HepG2 (cell line): Measurements from ENCODE around the gene PLD1. TPM values are rescaled to one million over a fixed set of nuclear protein-coding genes. Genes with fewer than 3 reads are reported as not detected.

Source experiments
- ATAC-seq: fragments of 200-7000 bp; cut with Tn5 transposase; 3 replicates; pipeline ENCODE4 v1.9.1; 2020; ENCODE audit warnings: mild to moderate bottlenecking, moderate library complexity
- BruUV-seq: library from RNA; stranded (reverse); fragments of 400-500 nt; replicated peaks from 2 replicates; lab custom pipeline; 2021; lab: Mats Ljungman, UMichigan
- CTCF ChIA-PET: fragments of 300-600 bp; formaldehyde crosslinking; extraction: SDS; loops from one replicate; lab custom pipeline; 2021; ENCODE audit warnings: low total read pairs, inconsistent platforms, low intra/inter-chr PET ratio; lab: Yijun Ruan, JAX
- POLR2A ChIA-PET: fragments of 350-600 bp; sonication (Branson Sonifier 250); formaldehyde crosslinking; loops from one replicate; lab custom pipeline; 2020; ENCODE audit warnings: antibody characterized with exemption, inconsistent platforms; lab: Yijun Ruan, JAX
- DNase-seq: peaks from one replicate; pipeline ENCODE4 v3.0.0-alpha.2; 2015; ENCODE audit warnings: low spot score
- FAIRE-seq: peaks from 3 replicates; lab custom pipeline; 2011; peaks lifted over from hg19 to GRCh38; lab: Jason Lieb, UNC
- H2AFZ ChIP-seq: one replicate; pipeline ENCODE4 v1.6.1; 2011; ENCODE audit warnings: low read length, inconsistent platforms
- H3K27ac ChIP-seq: fragments of 300-600 bp; 3 replicates; pipeline ENCODE4 v1.8.0; 2011; ENCODE audit warnings: mixed run types, mild to moderate bottlenecking, mixed read lengths, low read length, inconsistent platforms; ENCODE audit not compliant: insufficient read depth; ENCODE audit errors: extremely low read length
- H3K27me3 ChIP-seq, 2 experiments: fragments of 200-600 bp in 1 of 2; 2 replicates in 1 of 2; 3 replicates in 1 of 2; pipeline versions ENCODE4 v1.6.0 to v1.8.0; 2011; ENCODE audit warnings: low read length in 2 of 2, mild to moderate bottlenecking in 2 of 2, moderate library complexity in 2 of 2, inconsistent platforms in 1 of 2; ENCODE audit not compliant: insufficient read depth in 2 of 2, control insufficient read depth in 1 of 2
- H3K36me3 ChIP-seq, 2 experiments: fragments of 200-600 bp in 1 of 2; replicated peaks in 1 of 2; 2 replicates in 1 of 2; 3 replicates in 1 of 2; pipeline versions ENCODE4 v1.5.1 to v1.8.0; 2011; ENCODE audit warnings: low read length in 2 of 2, inconsistent platforms in 1 of 2; ENCODE audit not compliant: insufficient read depth in 2 of 2, control insufficient read depth in 1 of 2
- H3K4me1 ChIP-seq: 2 replicates; pipeline ENCODE4 v1.5.1; 2012; ENCODE audit warnings: low read length, inconsistent platforms; ENCODE audit not compliant: insufficient read depth
- H3K4me2 ChIP-seq: 2 replicates; pipeline ENCODE4 v1.6.0; 2011; ENCODE audit warnings: low read depth, low read length, inconsistent platforms
- H3K4me3 ChIP-seq, 3 experiments: fragments of 200-600 bp in 1 of 3; sonication (generic), shearing (Covaris generic) in 1 of 3; replicated peaks in 1 of 3; 2 replicates each; pipeline ENCODE4 v1.5.1; 2011 to 2016; ENCODE audit warnings: low read length in 3 of 3, inconsistent platforms in 2 of 3, low read depth in 2 of 3, mild to moderate bottlenecking in 2 of 3, control low read depth in 1 of 3, mixed read lengths in 1 of 3; ENCODE audit not compliant: insufficient read depth in 1 of 3
- H3K79me2 ChIP-seq: one replicate; pipeline ENCODE4 v1.6.1; 2011; ENCODE audit warnings: low read length, inconsistent platforms; ENCODE audit not compliant: insufficient read depth
- H3K9ac ChIP-seq: 2 replicates; pipeline ENCODE4 v1.6.0; 2011; ENCODE audit warnings: mild to moderate bottlenecking, low read depth, low read length, inconsistent platforms; ENCODE audit not compliant: insufficient read depth
- H3K9me3 ChIP-seq: 2 replicates; pipeline ENCODE4 v1.5.1; 2012; ENCODE audit warnings: mild to moderate bottlenecking, low read length
- H4K20me1 ChIP-seq: 2 replicates; pipeline ENCODE4 v1.6.0; 2011; ENCODE audit warnings: inconsistent platforms, mild to moderate bottlenecking, low read length, moderate library complexity; ENCODE audit not compliant: insufficient read depth
- FOXK2 ChIP-seq: fragments of 450-650 bp; IDR thresholded peaks from 2 replicates; pipeline ENCODE4 v1.6.1; 2016
- GFI1 ChIP-seq: sonication (generic); formaldehyde crosslinking; IDR thresholded peaks from 2 replicates; pipeline ENCODE4 v1.5.0; 2020; ENCODE audit warnings: missing genetic modification reagents, mild to moderate bottlenecking, borderline replicate concordance
- HNF1A ChIP-seq, 2 experiments: sonication (generic) in 1 of 2; formaldehyde crosslinking in 1 of 2; IDR thresholded peaks; 2 replicates each; pipeline versions ENCODE4 v1.4.0 to v1.6.1; 2016 to 2020; ENCODE audit warnings: borderline replicate concordance in 1 of 2, low read depth in 1 of 2, mild to moderate bottlenecking in 1 of 2, missing genetic modification reagents in 1 of 2
- HOXA3 ChIP-seq: sonication (generic); formaldehyde crosslinking; IDR thresholded peaks from 2 replicates; pipeline ENCODE4 v1.5.0; 2020; ENCODE audit warnings: missing genetic modification reagents
- ISX ChIP-seq: sonication (generic); formaldehyde crosslinking; conservative IDR thresholded peaks from 2 replicates; pipeline ENCODE4 v1.5.0; 2020; ENCODE audit warnings: missing genetic modification reagents
- PHB2 ChIP-seq: fragments of 450-650 bp; IDR thresholded peaks from 2 replicates; pipeline ENCODE4 v1.6.1; 2018; ENCODE audit not compliant: partially characterized antibody
- PRPF4 ChIP-seq: fragments of 200-400 bp; formaldehyde crosslinking; IDR thresholded peaks from 2 replicates; pipeline ENCODE4 v1.6.1; 2016; ENCODE audit warnings: low read length, low read depth; ENCODE audit not compliant: poor library complexity, severe bottlenecking
- SRSF4 ChIP-seq: fragments of 200-400 bp; formaldehyde crosslinking; IDR thresholded peaks from one replicate; pipeline ENCODE4 v1.6.1; 2018; ENCODE audit warnings: mild to moderate bottlenecking, low read depth, low read length, moderate library complexity; ENCODE audit not compliant: poor library complexity, severe bottlenecking
- TRIM22 ChIP-seq: fragments of 450-650 bp; IDR thresholded peaks from 2 replicates; pipeline ENCODE4 v1.6.1; 2017
- ZNF432 ChIP-seq: sonication (generic); formaldehyde crosslinking; IDR thresholded peaks from 2 replicates; pipeline ENCODE4 v1.5.0; 2020; ENCODE audit warnings: missing genetic modification reagents, mild to moderate bottlenecking, borderline replicate concordance
- ZNF567 ChIP-seq: sonication (generic); formaldehyde crosslinking; IDR thresholded peaks from 2 replicates; pipeline ENCODE4 v1.8.1; 2023; ENCODE audit warnings: mild to moderate bottlenecking, missing genetic modification reagents, borderline replicate concordance
- WGBS: methylation state at CpG from one replicate; pipeline ENCODE4 v1.1.6; 2017; ENCODE audit warnings: low lambda C conversion rate; 5-methylcytosine and 5-hydroxymethylcytosine counted together
- in situ Hi-C: cut with HindIII; loops from 2 replicates; pipeline ENCODE4 v1.10.0; 2017; ENCODE audit warnings: low pct_unique_long_range_greater_than_20kb; ENCODE audit not compliant: extremely low pct_ligation_motif_present
- intact Hi-C: fragments of 100-400 bp; cut with micrococcal nuclease; formaldehyde crosslinking; loops from one replicate; pipeline ENCODE4 v1.10.0; 2022; ENCODE audit not compliant: unreplicated experiment
- polyA plus RNA-seq, 8 experiments: library from polyadenylated mRNA; depleted of rRNA in 3 of 8; stranded (reverse) in 7 of 8; unstranded in 1 of 8; fragments of >200 nt; fragmentation: Illumina TruSeq in 4 of 8; extraction: Trizol in 4 of 8; gene quantifications; 2 replicates each; pipeline versions ENCODE4 v1.2.1 to v1.2.3, GENCODE V29; 2011 to 2016; ENCODE audit warnings: low read depth in 4 of 8, missing spikeins in 1 of 8, mixed read lengths in 1 of 8; ENCODE audit not compliant: insufficient read depth in 1 of 8
- total RNA-seq, 5 experiments: library from RNA; depleted of rRNA; stranded (reverse); fragments of >200 nt; fragmentation: Illumina TruSeq; extraction: Trizol; gene quantifications; 2 replicates each; pipeline ENCODE4 v1.2.3, GENCODE V29; 2016; ENCODE audit warnings: low read depth in 1 of 5

PLD1 gene
- total and polyA plus RNA-seq, 2 of the 13 experiments (the other 11 are each of a cell fraction or from before 2014, with no cell fraction given) = 27.1 to 59.4 TPM

- Histone ChIP-seq H3K9ac (no peak overlapping the region), H4K20me1 (no peaks in the 10 kb centered on the region), H3K9me3 (no peaks in the 10 kb centered on the region), H3K4me1 (no peaks in the 10 kb centered on the region), H3K27ac (no peak overlapping the region), H3K36me3 (no peaks in the 10 kb centered on the region), H3K4me2 (no peak overlapping the region), H3K79me2 (no peaks in the 10 kb centered on the region), H2AFZ (no peak overlapping the region), H3K27me3 (no peaks in the 10 kb centered on the region), H3K4me3 (no peak overlapping the region)
- DNase-seq (no peak), FAIRE-seq (no peak), ATAC-seq (no peak)
- no TSS peak for BruUV-seq
- in situ Hi-C loops = no loop called here
- intact Hi-C loops = no loop called here
- no peak for TF ChIP-seq PRPF4
- WGBS = 42% methylated on average over 6 of the region's 6 CpGs
- POLR2A ChIA-PET = no interaction called here
- CTCF ChIA-PET = no interaction called here
Measured at GRCh38 chr3:171574556-171575240, 235.6 kb downstream of the PLD1 start.

GRCh38 chr3:171569571-171570132 is 240.6 kb downstream of the PLD1 start:
- ATAC-seq = peak; percentile 56
- Histone ChIP-seq H3K9ac (no peak overlapping the region), H3K4me2 (no peak overlapping the region), H3K4me3 (no peak overlapping the region), H3K79me2 (no peaks in the 10 kb centered on the region), H3K9me3 (no peaks in the 10 kb centered on the region), H4K20me1 (no peaks in the 10 kb centered on the region), H3K27ac (no peak overlapping the region), H3K4me1 (peaks cover 15% of the 10 kb centered on the region), H3K27me3 (no peaks in the 10 kb centered on the region), H2AFZ (no peak overlapping the region), H3K36me3 (no peaks in the 10 kb centered on the region)
- in situ Hi-C loops = loop anchor here (5.0 kb wide), 2 partner anchors 382 to 607 kb away; no protein-coding TSS in a partner anchor
- CTCF ChIA-PET = no interaction called here
- 60% methylated on average over 7 of the region's 7 CpGs for WGBS
- BruUV-seq = no TSS peak
- no peak for DNase-seq
- POLR2A ChIA-PET = no interaction called here
- FAIRE-seq = no peak
- intact Hi-C loops = no loop called here
- TF ChIP-seq ISX (CRISPR knock-in tag) (no peak), FOXK2 (no peak), GFI1 (no peak), ZNF432 (no peak), SRSF4 (no peak), HOXA3 (CRISPR knock-in tag) (no peak), TRIM22 (no peak), PHB2 (no peak), ZNF567 (CRISPR knock-in tag) (no peak), PRPF4 (no peak), HNF1A (IDR thresholded peaks at IDR 0.05; ENCODE audit: low read depth) (no peak), HNF1A (CRISPR knock-in tag; IDR thresholded peaks at IDR 0.05; ENCODE audit: borderline replicate concordance) (no peak)
